Natural killer cell treated with Interleukin-12 subunit alpha and Interleukin-12 subunit beta and Interleukin-15 and Interleukin-18, amount 100 ng/mL, for 72 hours (primary cell): ENCODE data around the gene LHFPL2. TPM values are rescaled to one million over a fixed set of nuclear protein-coding genes. Genes with fewer than 3 reads are reported as not detected.
"Not testable (repeated sequence)": the region's sequence is repeated elsewhere in the genome, so short reads cannot be mapped to it uniquely, and the experiment has no call there.

Source experiments
- ATAC-seq, 2 donors: fragments of 150-1000 bp; cut with Tn5 transposase in 1 of 2; sonication (Bioruptor Pico), chemical (Tn5 transposase) in 1 of 2; 2 replicates each; pipeline ENCODE4 v1.10.0; 2021
- DNase-seq: peaks from one replicate; pipeline ENCODE4 v3.0.0; 2022; ENCODE audit warnings: low spot score
- H3K27ac Mint-ChIP-seq, 2 donors: 1 replicate in 1 of 2; 2 replicates in 1 of 2; pipeline ENCODE4 v1.8.0; 2022; ENCODE audit warnings: mixed read lengths in 2 of 2, mild to moderate bottlenecking in 1 of 2, moderate library complexity in 1 of 2
- H3K27me3 Mint-ChIP-seq, 2 donors: 1 replicate in 1 of 2; 2 replicates in 1 of 2; pipeline ENCODE4 v1.8.0; 2022; ENCODE audit warnings: mixed read lengths in 2 of 2
- H3K36me3 Mint-ChIP-seq: one replicate; pipeline ENCODE4 v1.8.0; 2022; ENCODE audit warnings: mixed read lengths
- H3K4me1 Mint-ChIP-seq, 2 donors: 1 replicate in 1 of 2; 2 replicates in 1 of 2; pipeline ENCODE4 v1.8.0; 2022; ENCODE audit warnings: low read depth in 2 of 2, mixed read lengths in 2 of 2, mild to moderate bottlenecking in 1 of 2
- H3K4me3 Mint-ChIP-seq: one replicate; pipeline ENCODE4 v1.8.0; 2022; ENCODE audit warnings: mixed read lengths
- H3K9me3 Mint-ChIP-seq: 2 replicates; pipeline ENCODE4 v1.8.0; 2022; ENCODE audit warnings: mixed read lengths
- total RNA-seq, 2 donors: library from RNA; stranded (reverse); gene quantifications; one replicate each; pipeline ENCODE4 v1.2.3, GENCODE V29; 2022

Gene LHFPL2
- total RNA-seq, 2 donors from 2014 or later, result 0.45 to 1.8 TPM

GRCh38 chr5:78467752-78468357 lies 180.7 kb downstream of the LHFPL2 start:
- peaks cover 5% of the 10 kb centered on the region for H3K36me3 Mint-ChIP-seq
- no peak overlapping the region for H3K27ac Mint-ChIP-seq
- H3K4me3 Mint-ChIP-seq, result no peak overlapping the region
- H3K9me3 Mint-ChIP-seq, result no peaks in the 10 kb centered on the region
- ATAC-seq (no peak), DNase-seq (no peak)
- H3K27me3 Mint-ChIP-seq, result no peaks in the 10 kb centered on the region
- H3K4me1 Mint-ChIP-seq, result no peaks in the 10 kb centered on the region

GRCh38 chr5:78467140-78467539 lies 181.4 kb downstream of the LHFPL2 start:
- Mint-ChIP-seq H3K9me3 (no peaks in the 10 kb centered on the region), H3K4me3 (no peak overlapping the region), H3K36me3 (peaks cover 5% of the 10 kb centered on the region), H3K27ac (no peak overlapping the region), H3K4me1 (no peaks in the 10 kb centered on the region), H3K27me3 (no peaks in the 10 kb centered on the region)
- ATAC-seq (no peak), DNase-seq (no peak)

- Mint-ChIP-seq H3K4me3 (no peak overlapping the region), H3K27ac (no peak overlapping the region), H3K4me1 (peaks cover 7 to 14% of the 10 kb centered on the region in 2 donors), H3K27me3 (no peaks in the 10 kb centered on the region), H3K36me3 (peaks cover 17% of the 10 kb centered on the region), H3K9me3 (no peaks in the 10 kb centered on the region)
- ATAC-seq (no peak), DNase-seq (no peak)
These were observed 189.7 kb downstream of the LHFPL2 start for GRCh38 chr5:78458843-78459242.

GRCh38 chr5:78457507-78457906 lies 191.1 kb downstream of the LHFPL2 start:
- H3K9me3 Mint-ChIP-seq, H3K27me3 Mint-ChIP-seq, H3K4me3 Mint-ChIP-seq, DNase-seq, ATAC-seq, H3K27ac Mint-ChIP-seq: not testable (repeated sequence)
- peaks cover 13% of the 10 kb centered on the region for H3K36me3 Mint-ChIP-seq
- H3K4me1 Mint-ChIP-seq, result peaks cover 7 to 14% of the 10 kb centered on the region in 2 donors

GRCh38 chr5:78449103-78449502 lies 199.5 kb downstream of the LHFPL2 start:
- ATAC-seq (no peak), DNase-seq (no peak)
- H3K9me3 Mint-ChIP-seq, result no peaks in the 10 kb centered on the region
- H3K4me3 Mint-ChIP-seq, result no peak overlapping the region
- peaks cover 6% of the 10 kb centered on the region for H3K36me3 Mint-ChIP-seq
- H3K27me3 Mint-ChIP-seq, result no peaks in the 10 kb centered on the region
- no peaks in the 10 kb centered on the region for H3K4me1 Mint-ChIP-seq
- H3K27ac Mint-ChIP-seq, result no peak overlapping the region

GRCh38 chr5:78447775-78448424 lies 200.7 kb downstream of the LHFPL2 start:
- no peaks in the 10 kb centered on the region for H3K9me3 Mint-ChIP-seq
- ATAC-seq (no peak), DNase-seq (no peak)
- peaks cover 6% of the 10 kb centered on the region for H3K36me3 Mint-ChIP-seq
- H3K27me3 Mint-ChIP-seq, result no peaks in the 10 kb centered on the region
- H3K4me3 Mint-ChIP-seq, result no peak overlapping the region
- no peaks in the 10 kb centered on the region for H3K4me1 Mint-ChIP-seq
- no peak overlapping the region for H3K27ac Mint-ChIP-seq
